ENCODE data around the gene USP8. TPM values are rescaled to one million over a fixed set of nuclear protein-coding genes. Genes with fewer than 3 reads are reported as not detected.
A peak's percentile ranks its signal among the peaks of the same experiment; 100 is the strongest.

Gene USP8
- polyA plus RNA-seq, 2 of the 4 experiments (the other 2 are of a cell fraction), result 53.1 to 108 TPM

DNA sequence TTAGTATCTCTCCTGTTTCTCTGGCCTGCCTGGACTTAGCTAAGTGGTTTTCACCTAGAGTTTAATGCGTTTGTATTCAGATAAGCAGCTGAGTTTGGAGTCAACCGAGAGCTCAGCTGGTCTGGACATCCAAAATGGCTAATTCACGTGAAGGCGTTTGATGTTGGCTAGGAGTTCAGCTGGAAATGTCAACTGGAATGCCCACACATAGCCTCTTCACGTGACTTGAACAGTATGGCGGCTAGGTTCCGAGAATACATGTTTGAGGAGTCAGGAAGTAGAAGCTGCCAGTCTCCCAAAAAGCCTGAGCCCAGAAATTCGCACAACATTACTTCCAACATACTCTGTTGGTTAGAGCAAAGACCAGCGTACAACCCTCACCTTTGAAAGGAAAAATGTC lies 2.2 kb downstream of the USP8 start:
- CTCF ChIA-PET, result interaction anchor here (0.6 kb wide), 2 partner anchors 31 to 423 kb away, joined by 3 read pairs; no protein-coding TSS in a partner anchor
- no peak for ATAC-seq
- H3K4me2 ChIP-seq, result peak overlapping the region; percentile 85; the same call in 2 of the 3 replicates
- DNase-seq (ENCODE audit: low read depth in 1 of 2, low spot score in 1 of 2), result no peak
- no peaks in the 10 kb centered on the region for H3K9me3 ChIP-seq
- no peak for FAIRE-seq
- 93% methylated on average over 9 of the region's 9 CpGs for WGBS (ENCODE audit: missing lambda C conversion rate)
- H3K4me3 ChIP-seq, result no peak overlapping the region
- POLR2A ChIA-PET, result interaction anchor here (0.6 kb wide), 1 partner anchor 60 kb away, joined by 3 read pairs; no protein-coding TSS in a partner anchor
- H3K27ac ChIP-seq, result no peak overlapping the region
- H3K4me1 ChIP-seq, result peaks cover 19% of the 10 kb centered on the region; the same call in 2 of the 3 replicates
- TF ChIP-seq CEBPB (IDR thresholded peaks at IDR 0.05) (no peak), JUNB (IDR thresholded peaks at IDR 0.05) (no peak), POLR2AphosphoS2 (conservative IDR thresholded peaks at IDR 0.05; ENCODE audit: low read length) (no peak), HDAC2 (IDR thresholded peaks at IDR 0.05) (no peak), MYC (IDR thresholded peaks at IDR 0.05; ENCODE audit: borderline replicate concordance, low read length) (no peak), RAD21 (conservative IDR thresholded peaks at IDR 0.05 in 1 of 2, IDR thresholded peaks at IDR 0.05 in 1 of 2) (no peak)
- TF ChIP-seq, protein P1, sequence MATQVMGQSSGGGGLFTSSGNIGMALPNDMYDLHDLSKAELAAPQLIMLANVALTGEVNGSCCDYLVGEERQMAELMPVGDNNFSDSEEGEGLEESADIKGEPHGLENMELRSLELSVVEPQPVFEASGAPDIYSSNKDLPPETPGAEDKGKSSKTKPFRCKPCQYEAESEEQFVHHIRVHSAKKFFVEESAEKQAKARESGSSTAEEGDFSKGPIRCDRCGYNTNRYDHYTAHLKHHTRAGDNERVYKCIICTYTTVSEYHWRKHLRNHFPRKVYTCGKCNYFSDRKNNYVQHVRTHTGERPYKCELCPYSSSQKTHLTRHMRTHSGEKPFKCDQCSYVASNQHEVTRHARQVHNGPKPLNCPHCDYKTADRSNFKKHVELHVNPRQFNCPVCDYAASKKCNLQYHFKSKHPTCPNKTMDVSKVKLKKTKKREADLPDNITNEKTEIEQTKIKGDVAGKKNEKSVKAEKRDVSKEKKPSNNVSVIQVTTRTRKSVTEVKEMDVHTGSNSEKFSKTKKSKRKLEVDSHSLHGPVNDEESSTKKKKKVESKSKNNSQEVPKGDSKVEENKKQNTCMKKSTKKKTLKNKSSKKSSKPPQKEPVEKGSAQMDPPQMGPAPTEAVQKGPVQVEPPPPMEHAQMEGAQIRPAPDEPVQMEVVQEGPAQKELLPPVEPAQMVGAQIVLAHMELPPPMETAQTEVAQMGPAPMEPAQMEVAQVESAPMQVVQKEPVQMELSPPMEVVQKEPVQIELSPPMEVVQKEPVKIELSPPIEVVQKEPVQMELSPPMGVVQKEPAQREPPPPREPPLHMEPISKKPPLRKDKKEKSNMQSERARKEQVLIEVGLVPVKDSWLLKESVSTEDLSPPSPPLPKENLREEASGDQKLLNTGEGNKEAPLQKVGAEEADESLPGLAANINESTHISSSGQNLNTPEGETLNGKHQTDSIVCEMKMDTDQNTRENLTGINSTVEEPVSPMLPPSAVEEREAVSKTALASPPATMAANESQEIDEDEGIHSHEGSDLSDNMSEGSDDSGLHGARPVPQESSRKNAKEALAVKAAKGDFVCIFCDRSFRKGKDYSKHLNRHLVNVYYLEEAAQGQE (IDR thresholded peaks at IDR 0.05), result no peak
- TF ChIP-seq, protein P2, sequence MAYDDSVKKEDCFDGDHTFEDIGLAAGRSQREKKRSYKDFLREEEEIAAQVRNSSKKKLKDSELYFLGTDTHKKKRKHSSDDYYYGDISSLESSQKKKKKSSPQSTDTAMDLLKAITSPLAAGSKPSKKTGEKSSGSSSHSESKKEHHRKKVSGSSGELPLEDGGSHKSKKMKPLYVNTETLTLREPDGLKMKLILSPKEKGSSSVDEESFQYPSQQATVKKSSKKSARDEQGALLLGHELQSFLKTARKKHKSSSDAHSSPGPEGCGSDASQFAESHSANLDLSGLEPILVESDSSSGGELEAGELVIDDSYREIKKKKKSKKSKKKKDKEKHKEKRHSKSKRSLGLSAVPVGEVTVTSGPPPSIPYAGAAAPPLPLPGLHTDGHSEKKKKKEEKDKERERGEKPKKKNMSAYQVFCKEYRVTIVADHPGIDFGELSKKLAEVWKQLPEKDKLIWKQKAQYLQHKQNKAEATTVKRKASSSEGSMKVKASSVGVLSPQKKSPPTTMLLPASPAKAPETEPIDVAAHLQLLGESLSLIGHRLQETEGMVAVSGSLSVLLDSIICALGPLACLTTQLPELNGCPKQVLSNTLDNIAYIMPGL (CRISPR knock-in tag; IDR thresholded peaks at IDR 0.05; ENCODE audit: borderline replicate concordance), result no peak
- TF ChIP-seq, protein P3, sequence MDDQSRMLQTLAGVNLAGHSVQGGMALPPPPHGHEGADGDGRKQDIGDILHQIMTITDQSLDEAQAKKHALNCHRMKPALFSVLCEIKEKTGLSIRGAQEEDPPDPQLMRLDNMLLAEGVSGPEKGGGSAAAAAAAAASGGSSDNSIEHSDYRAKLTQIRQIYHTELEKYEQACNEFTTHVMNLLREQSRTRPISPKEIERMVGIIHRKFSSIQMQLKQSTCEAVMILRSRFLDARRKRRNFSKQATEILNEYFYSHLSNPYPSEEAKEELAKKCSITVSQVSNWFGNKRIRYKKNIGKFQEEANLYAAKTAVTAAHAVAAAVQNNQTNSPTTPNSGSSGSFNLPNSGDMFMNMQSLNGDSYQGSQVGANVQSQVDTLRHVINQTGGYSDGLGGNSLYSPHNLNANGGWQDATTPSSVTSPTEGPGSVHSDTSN (IDR thresholded peaks at IDR 0.05), result no peak
- TF ChIP-seq, protein P4, sequence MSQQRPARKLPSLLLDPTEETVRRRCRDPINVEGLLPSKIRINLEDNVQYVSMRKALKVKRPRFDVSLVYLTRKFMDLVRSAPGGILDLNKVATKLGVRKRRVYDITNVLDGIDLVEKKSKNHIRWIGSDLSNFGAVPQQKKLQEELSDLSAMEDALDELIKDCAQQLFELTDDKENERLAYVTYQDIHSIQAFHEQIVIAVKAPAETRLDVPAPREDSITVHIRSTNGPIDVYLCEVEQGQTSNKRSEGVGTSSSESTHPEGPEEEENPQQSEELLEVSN (IDR thresholded peaks at IDR 0.05; ENCODE audit: borderline replicate concordance, low read depth), result no peak

DNA sequence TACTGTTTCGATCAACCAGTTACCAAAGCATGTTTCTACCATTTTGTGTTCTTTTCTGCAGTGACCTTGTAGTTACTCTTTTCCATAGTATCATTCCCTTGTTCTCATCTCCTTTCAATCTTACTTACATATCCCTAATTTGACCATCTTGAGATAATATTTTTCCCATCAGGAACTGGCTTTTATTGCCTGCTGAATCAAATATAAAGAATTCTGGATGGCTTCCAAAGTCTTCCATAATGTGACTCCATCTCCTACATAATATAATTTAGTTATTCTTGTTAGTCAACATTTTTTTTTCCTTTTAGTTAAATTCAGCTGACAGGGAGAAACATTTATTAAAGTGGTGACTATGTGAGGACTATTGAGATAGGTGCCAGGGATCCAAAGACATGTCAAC lies 7.0 kb downstream of the USP8 start:
- no peak overlapping the region for H3K27ac ChIP-seq
- H3K4me2 ChIP-seq, result no peak overlapping the region
- CTCF ChIA-PET, result no interaction called here

DNA sequence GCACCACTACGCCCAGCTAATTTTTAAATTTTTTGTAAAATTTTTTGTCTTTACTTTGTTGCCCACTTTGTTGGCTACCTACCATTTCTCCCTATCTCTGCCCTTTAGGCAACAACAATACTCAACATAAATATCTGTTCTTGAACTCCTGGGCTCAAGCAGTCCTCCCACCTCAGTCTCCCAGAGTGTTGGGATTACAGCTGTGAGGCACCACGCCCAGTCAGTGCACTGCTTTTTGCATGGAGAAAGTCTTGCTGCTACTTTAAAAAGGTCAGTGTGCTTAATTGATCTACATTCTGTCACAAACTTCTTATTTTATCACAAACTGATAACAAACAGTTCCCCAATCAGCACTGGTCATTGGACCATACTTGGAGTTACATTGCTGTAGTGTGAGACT lies 8.0 kb downstream of the USP8 start:
- 94% methylated on average over 2 of the region's 2 CpGs for WGBS (ENCODE audit: missing lambda C conversion rate)
- CTCF ChIA-PET, result no interaction called here
- FAIRE-seq, result no peak
- POLR2A ChIA-PET, result no interaction called here
- no peak overlapping the region for H3K4me2 ChIP-seq
- no peak for ATAC-seq
- no peak for DNase-seq (ENCODE audit: low read depth in 1 of 2, low spot score in 1 of 2)
- no peak overlapping the region for H3K27ac ChIP-seq
- no peaks in the 10 kb centered on the region for H3K9me3 ChIP-seq
- H3K4me1 ChIP-seq, result peaks cover 16% of the 10 kb centered on the region; the same call in 1 of the 3 replicates
- no peak overlapping the region for H3K4me3 ChIP-seq
- TF ChIP-seq, protein P3 (IDR thresholded peaks at IDR 0.05), result no peak
- TF ChIP-seq CHD2 (IDR thresholded peaks at IDR 0.05; ENCODE audit: low read length, partially characterized antibody) (no peak), MAZ (IDR thresholded peaks at IDR 0.05; ENCODE audit: borderline replicate concordance, low read depth, low read length) (no peak), NFE2L2 (conservative IDR thresholded peaks at IDR 0.05; ENCODE audit: low read length) (no peak), CBX2 (IDR thresholded peaks at IDR 0.05; ENCODE audit: borderline replicate concordance, low read depth) (no peak), SMC3 (IDR thresholded peaks at IDR 0.05) (no peak)
- TF ChIP-seq, protein P1 (IDR thresholded peaks at IDR 0.05), result no peak

More for the DNA sequence above, 7.0 kb downstream of the USP8 start:
- DNase-seq (ENCODE audit: low read depth in 1 of 2, low spot score in 1 of 2), result no peak
- WGBS (ENCODE audit: missing lambda C conversion rate), result 93% methylated on average over 1 of the region's 1 CpG
- TF ChIP-seq ZC3H11A (IDR thresholded peaks at IDR 0.05), result no peak
- TF ChIP-seq GATA3 (IDR thresholded peaks at IDR 0.05; ENCODE audit: borderline replicate concordance), result no peak
- no peak for TF ChIP-seq TP53 (CRISPR knock-in tag; IDR thresholded peaks at IDR 0.05)
- no peak for TF ChIP-seq FOSB (CRISPR knock-in tag; IDR thresholded peaks at IDR 0.05)
- no peak for TF ChIP-seq HOXB13 (CRISPR knock-in tag; IDR thresholded peaks at IDR 0.05; ENCODE audit: low read depth)
- no peak for TF ChIP-seq SMC3 (IDR thresholded peaks at IDR 0.05)
- TF ChIP-seq SREBF2 (IDR thresholded peaks at IDR 0.05), result no peak
- no peak for TF ChIP-seq NPAS2 (CRISPR knock-in tag; IDR thresholded peaks at IDR 0.05; ENCODE audit: borderline replicate concordance)
- no peak for TF ChIP-seq EP300 (IDR thresholded peaks at IDR 0.05)
- TF ChIP-seq RFX5 (IDR thresholded peaks at IDR 0.05), result no peak
- no peak for TF ChIP-seq RNF2 (IDR thresholded peaks at IDR 0.05; ENCODE audit: borderline replicate concordance, low read depth)
- no peak overlapping the region for H3K4me3 ChIP-seq
- FAIRE-seq, result no peak
- peaks cover 16% of the 10 kb centered on the region; the same call in 1 of the 3 replicates for H3K4me1 ChIP-seq
- POLR2A ChIA-PET, result no interaction called here
- ATAC-seq, result no peak
- no peaks in the 10 kb centered on the region for H3K9me3 ChIP-seq
